GM23338 (cell line): ENCODE results near the gene ERBB3.

ENCODE experiments used
- CREB1 ChIP-seq: fragments of 250-450 bp; sonication (Bioruptor Pico); IDR thresholded peaks from 2 replicates; pipeline ENCODE4 v1.5.0; 2020; ENCODE audit warnings: low read depth, mild to moderate bottlenecking, moderate library complexity
- ETS1 ChIP-seq: IDR thresholded peaks from 2 replicates; pipeline ENCODE4 v1.6.1; 2016; ENCODE audit warnings: antibody characterized with exemption
- EZH2 ChIP-seq: fragments of 200-600 bp; sonication (generic); IDR thresholded peaks from one replicate; pipeline ENCODE4 v1.8.0; 2017; ENCODE audit warnings: antibody characterized with exemption, mild to moderate bottlenecking, low read depth; ENCODE audit not compliant: unreplicated experiment
- EZH2phosphoT487 ChIP-seq: fragments of 200-600 bp; sonication (generic); IDR thresholded peaks from one replicate; pipeline ENCODE4 v1.8.1; 2018; ENCODE audit warnings: antibody characterized with exemption; ENCODE audit not compliant: unreplicated experiment
- POLR2AphosphoS5 ChIP-seq: IDR thresholded peaks from 2 replicates; pipeline ENCODE4 v1.6.1; 2016; ENCODE audit warnings: antibody characterized with exemption, low read depth
- REST ChIP-seq: IDR thresholded peaks from one replicate; pipeline ENCODE4 v1.6.1; 2018; ENCODE audit warnings: antibody characterized with exemption; ENCODE audit not compliant: unreplicated experiment
- TF ChIP-seq, protein P1 (sequence below), 2 experiments: fragments of 200-600 bp in 1 of 2; sonication (generic) in 1 of 2; conservative IDR thresholded peaks; 2 replicates each; pipeline versions ENCODE4 v1.5.1 to v1.6.1; 2016 to 2017; ENCODE audit warnings: antibody characterized with exemption in 2 of 2, low read depth in 2 of 2, mild to moderate bottlenecking in 2 of 2, moderate library complexity in 1 of 2

- TF ChIP-seq EZH2phosphoT487 = no peak
- TF ChIP-seq, protein P1, sequence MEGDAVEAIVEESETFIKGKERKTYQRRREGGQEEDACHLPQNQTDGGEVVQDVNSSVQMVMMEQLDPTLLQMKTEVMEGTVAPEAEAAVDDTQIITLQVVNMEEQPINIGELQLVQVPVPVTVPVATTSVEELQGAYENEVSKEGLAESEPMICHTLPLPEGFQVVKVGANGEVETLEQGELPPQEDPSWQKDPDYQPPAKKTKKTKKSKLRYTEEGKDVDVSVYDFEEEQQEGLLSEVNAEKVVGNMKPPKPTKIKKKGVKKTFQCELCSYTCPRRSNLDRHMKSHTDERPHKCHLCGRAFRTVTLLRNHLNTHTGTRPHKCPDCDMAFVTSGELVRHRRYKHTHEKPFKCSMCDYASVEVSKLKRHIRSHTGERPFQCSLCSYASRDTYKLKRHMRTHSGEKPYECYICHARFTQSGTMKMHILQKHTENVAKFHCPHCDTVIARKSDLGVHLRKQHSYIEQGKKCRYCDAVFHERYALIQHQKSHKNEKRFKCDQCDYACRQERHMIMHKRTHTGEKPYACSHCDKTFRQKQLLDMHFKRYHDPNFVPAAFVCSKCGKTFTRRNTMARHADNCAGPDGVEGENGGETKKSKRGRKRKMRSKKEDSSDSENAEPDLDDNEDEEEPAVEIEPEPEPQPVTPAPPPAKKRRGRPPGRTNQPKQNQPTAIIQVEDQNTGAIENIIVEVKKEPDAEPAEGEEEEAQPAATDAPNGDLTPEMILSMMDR (conservative IDR thresholded peaks at IDR 0.05; ENCODE audit: low read depth in 2 of 2) = no peak
- no peak for TF ChIP-seq ETS1
- no peak for TF ChIP-seq REST
- TF ChIP-seq EZH2 = no peak
- no peak for TF ChIP-seq CREB1 (CRISPR knock-in tag)
- no peak for TF ChIP-seq POLR2AphosphoS5
Observed at GRCh38 chr12:56082967-56083366, 3.0 kb downstream of the ERBB3 start.
